GM19438 (cell line): ENCODE measurements around the gene ENOSF1.

Experiments used
- ATAC-seq: cut with Tn5 transposase; IDR thresholded peaks from one replicate; pipeline ENCODE4 v1.9.1; 2021; ENCODE audit warnings: low read depth; ENCODE audit not compliant: unreplicated experiment

Gene ENOSF1

GRCh38 chr18:644395-645004 lies 67.9 kb downstream of the ENOSF1 start:
- ATAC-seq: no peak

GRCh38 chr18:641224-641623 lies 71.2 kb downstream of the ENOSF1 start:
- ATAC-seq: no peak

DNA sequence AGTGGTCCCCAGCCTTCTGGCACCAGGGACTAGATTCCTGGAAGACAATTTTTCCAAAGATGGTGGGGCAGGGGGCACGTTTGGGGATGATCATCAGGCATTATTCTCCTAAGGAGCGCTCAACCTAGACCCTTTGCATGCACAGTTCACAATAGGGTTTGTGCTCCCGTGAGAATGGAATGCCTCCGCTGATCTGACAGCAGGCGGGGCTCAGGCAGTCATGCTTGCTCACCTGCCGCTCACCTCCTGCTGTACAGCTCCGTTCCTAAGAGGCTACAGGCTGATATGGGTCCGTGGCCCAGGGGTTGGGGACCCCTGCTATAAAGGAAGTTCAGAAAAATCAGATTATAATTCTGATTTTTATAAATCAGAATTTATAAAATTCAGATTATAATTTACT lies 77.3 kb downstream of the ENOSF1 start:
- no peak for ATAC-seq

DNA sequence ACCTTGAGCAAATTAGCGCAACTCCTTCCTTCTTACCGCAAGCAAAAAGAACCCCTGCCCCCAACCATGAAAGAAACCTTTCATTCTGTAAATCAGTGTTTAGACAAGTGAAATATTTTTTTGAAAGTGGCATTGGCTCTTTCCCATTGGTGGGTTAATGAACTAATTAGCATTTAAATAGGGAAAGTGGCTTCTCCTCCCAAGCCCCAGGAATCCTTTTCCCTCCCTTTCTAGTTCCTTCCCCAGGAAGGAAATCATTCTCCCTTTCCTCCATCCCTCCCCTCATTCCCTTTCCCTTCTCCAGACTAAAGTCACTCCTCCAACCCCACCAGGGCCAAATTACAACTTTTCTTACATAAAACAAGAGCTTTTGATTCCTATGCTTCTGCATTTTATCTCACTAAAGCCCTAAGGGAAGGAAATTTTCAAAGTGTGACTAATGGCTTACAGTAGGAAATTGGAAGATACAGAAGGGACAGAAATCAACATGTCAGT lies 77.8 kb downstream of the ENOSF1 start:
- no peak for ATAC-seq

GRCh38 chr18:631560-631959 lies 80.9 kb downstream of the ENOSF1 start:
- no peak for ATAC-seq

- no peak for ATAC-seq
These were observed 82.9 kb downstream of the ENOSF1 start for GRCh38 chr18:629269-630150.

- ATAC-seq: no peak
These were observed 85.2 kb downstream of the ENOSF1 start for GRCh38 chr18:627231-627630.

DNA sequence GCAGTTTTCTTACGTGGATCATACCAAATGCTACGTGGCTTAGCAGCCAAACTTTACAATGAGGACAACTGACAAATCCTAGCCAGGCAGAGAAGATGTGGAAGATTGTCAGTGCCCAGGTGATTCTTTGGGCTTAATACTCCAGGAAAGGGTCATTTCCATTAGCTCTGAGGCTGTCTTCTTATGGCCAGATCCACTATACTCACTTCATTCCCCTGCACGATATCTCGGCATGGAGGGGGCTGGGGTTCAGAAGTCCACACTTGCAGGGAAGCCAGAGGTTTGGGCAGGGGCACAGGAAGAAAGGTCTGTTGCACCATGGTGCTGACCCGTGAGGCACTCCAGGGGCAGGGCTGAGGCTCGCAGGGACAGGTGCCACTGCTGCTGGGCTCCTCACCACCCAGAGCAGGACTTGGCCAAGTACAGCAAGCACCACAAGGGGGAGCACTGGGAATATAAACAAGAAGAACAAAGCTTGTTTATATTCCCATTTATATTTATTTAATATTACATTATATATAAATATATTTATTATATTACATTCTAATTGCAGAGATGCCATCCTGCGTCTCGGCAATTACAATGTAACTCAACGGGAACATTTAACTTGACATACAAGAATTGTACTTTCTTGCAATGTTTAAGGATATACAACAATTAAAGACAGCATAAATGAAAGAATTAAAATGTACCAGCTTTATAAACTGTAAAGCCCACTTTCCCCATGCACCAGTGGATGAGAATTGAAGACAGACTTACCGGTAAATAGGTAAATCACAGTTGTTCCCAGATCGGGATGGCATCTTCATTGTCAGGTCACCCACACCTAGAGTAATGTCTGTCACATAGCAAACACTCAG lies 88.4 kb downstream of the ENOSF1 start:
- no peak for ATAC-seq

DNA sequence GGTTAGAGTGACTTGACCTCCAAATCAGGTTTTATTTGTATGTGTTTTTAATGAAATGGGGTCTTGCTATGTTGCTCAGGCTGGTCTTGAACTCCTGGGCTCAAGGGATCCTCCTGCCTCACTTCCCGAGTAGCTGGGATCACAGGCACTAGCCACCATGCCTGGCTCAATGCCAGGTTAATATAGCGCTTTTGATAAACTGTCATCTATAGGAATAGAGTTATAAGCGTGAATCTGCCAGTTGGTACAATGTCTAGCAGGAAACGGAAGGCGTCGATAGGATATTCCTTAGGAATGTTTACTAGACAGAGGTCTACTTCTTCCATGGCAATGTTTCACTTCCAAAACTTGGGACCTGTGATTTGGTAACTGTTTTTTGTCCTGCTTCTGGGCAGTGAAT lies 90.1 kb downstream of the ENOSF1 start:
- ATAC-seq: no peak

- no peak for ATAC-seq
These were observed 91.0 kb downstream of the ENOSF1 start for GRCh38 chr18:621291-622043.
